H1 (cell line): ENCODE measurements around the gene CORO1C. TPM values are rescaled to one million over a fixed set of nuclear protein-coding genes. Genes with fewer than 3 reads are reported as not detected.

Experiments
- CTCF ChIA-PET: fragments of 300-600 bp; sonication (Branson Sonifier 250); formaldehyde crosslinking; loops from one replicate; lab custom pipeline; 2021; ENCODE audit not compliant: partially characterized antibody; lab: Charles Lee
- POLR2A ChIA-PET: fragments of 300-600 bp; sonication (Branson Sonifier 250); formaldehyde crosslinking; loops from one replicate; lab custom pipeline; 2021; ENCODE audit warnings: inconsistent platforms; ENCODE audit not compliant: partially characterized antibody; lab: Charles Lee
- DNase-seq, 2 experiments: peaks; one replicate each; pipeline versions ENCODE4 v3.0.0 to v3.0.0-alpha.2; 2010 to 2022; ENCODE audit warnings: low spot score in 2 of 2, low read depth in 1 of 2, mixed read lengths in 1 of 2
- FAIRE-seq: peaks from 2 replicates; lab custom pipeline; 2011; peaks lifted over from hg19 to GRCh38; lab: Jason Lieb, UNC
- H2AFZ ChIP-seq: 2 replicates; pipeline ENCODE4 v1.8.1; 2012; ENCODE audit warnings: low read length, inconsistent platforms
- H2AK5ac ChIP-seq: 2 replicates; pipeline ENCODE4 v1.6.1; 2013; ENCODE audit warnings: low read depth, low read length
- H2BK120ac ChIP-seq: replicated peaks from 2 replicates; pipeline ENCODE3; 2013; ENCODE audit warnings: low read depth, low read length, inconsistent platforms
- H2BK12ac ChIP-seq: 2 replicates; pipeline ENCODE4 v1.6.1; 2013; ENCODE audit warnings: low read depth, low read length
- H2BK15ac ChIP-seq: 2 replicates; pipeline ENCODE4 v1.6.1; 2013; ENCODE audit warnings: low read length
- H2BK20ac ChIP-seq: 2 replicates; pipeline ENCODE4 v1.6.1; 2013; ENCODE audit warnings: low read length
- H2BK5ac ChIP-seq: 2 replicates; pipeline ENCODE4 v1.6.1; 2013; ENCODE audit warnings: low read depth, low read length
- H3K14ac ChIP-seq: 2 replicates; pipeline ENCODE4 v1.6.1; 2013; ENCODE audit warnings: inconsistent platforms; ENCODE audit not compliant: insufficient read length
- H3K18ac ChIP-seq: 2 replicates; pipeline ENCODE4 v1.6.1; 2013; ENCODE audit warnings: low read length; ENCODE audit errors: extremely low read depth
- H3K23ac ChIP-seq: 2 replicates; pipeline ENCODE4 v1.6.1; 2013; ENCODE audit warnings: inconsistent platforms; ENCODE audit not compliant: insufficient read length
- H3K23me2 ChIP-seq: 2 replicates; pipeline ENCODE4 v1.6.1; 2013; ENCODE audit warnings: low read depth, low read length
- H3K27ac ChIP-seq: 2 replicates; pipeline ENCODE4 v1.6.1; 2011; ENCODE audit warnings: low read depth, low read length, inconsistent platforms
- H3K27me3 ChIP-seq, 4 experiments: replicated peaks in 1 of 4; 1 replicate in 1 of 4; 2 replicates in 3 of 4; pipeline versions ENCODE4 v1.6.1 to v1.8.1; 2011 to 2013; ENCODE audit warnings: low read length in 3 of 4, mild to moderate bottlenecking in 3 of 4, inconsistent platforms in 2 of 4, mixed read lengths in 2 of 4, moderate library complexity in 1 of 4; ENCODE audit not compliant: control insufficient read depth in 3 of 4, insufficient read depth in 3 of 4; ENCODE audit errors: extremely low read depth in 1 of 4
- H3K36me3 ChIP-seq, 4 experiments: 2 replicates each; pipeline versions ENCODE4 v1.6.1 to v1.8.1; 2011 to 2013; ENCODE audit warnings: mild to moderate bottlenecking in 4 of 4, low read length in 3 of 4, moderate library complexity in 2 of 4, control low read depth in 1 of 4, inconsistent platforms in 1 of 4; ENCODE audit not compliant: insufficient read depth in 4 of 4, control insufficient read depth in 2 of 4
- H3K4ac ChIP-seq: replicated peaks from 2 replicates; pipeline ENCODE3; 2013; ENCODE audit warnings: low read length, low read depth, mixed read lengths, inconsistent platforms; ENCODE audit not compliant: insufficient read length
- H3K4me1 ChIP-seq, 4 experiments: replicated peaks in 1 of 4; 1 replicate in 1 of 4; 2 replicates in 3 of 4; pipeline versions ENCODE4 v1.6.1 to v1.8.1; 2011 to 2013; ENCODE audit warnings: low read length in 3 of 4, inconsistent platforms in 2 of 4, mixed read lengths in 1 of 4; ENCODE audit not compliant: insufficient read depth in 4 of 4, control insufficient read depth in 3 of 4
- H3K4me2 ChIP-seq, 2 experiments: 2 replicates each; pipeline versions ENCODE4 v1.6.1 to v1.8.1; 2011 to 2013; ENCODE audit warnings: low read depth in 2 of 2, low read length in 2 of 2, control low read depth in 1 of 2, inconsistent platforms in 1 of 2, mild to moderate bottlenecking in 1 of 2; ENCODE audit not compliant: insufficient read depth in 1 of 2
- H3K4me3 ChIP-seq, 4 experiments: fragments of 200-600, 300-600 bp in 1 of 4; sonication (generic), shearing (Covaris generic), sonication (Bioruptor Twin) in 1 of 4; 2 replicates each; pipeline versions ENCODE4 v1.5.1 to v1.8.1; 2011 to 2016; ENCODE audit warnings: low read length in 4 of 4, low read depth in 3 of 4, control low read depth in 2 of 4, inconsistent platforms in 2 of 4, mild to moderate bottlenecking in 2 of 4, mixed read lengths in 1 of 4, moderate library complexity in 1 of 4; ENCODE audit not compliant: insufficient read depth in 2 of 4; ENCODE audit errors: extremely low read depth in 1 of 4
- H3K56ac ChIP-seq: replicated peaks from 2 replicates; pipeline ENCODE3; 2013; ENCODE audit warnings: low read depth, mild to moderate bottlenecking, mixed read lengths, low read length, inconsistent platforms; ENCODE audit not compliant: insufficient read length
- H3K79me1 ChIP-seq: 2 replicates; pipeline ENCODE4 v1.6.1; 2013; ENCODE audit warnings: low read depth, low read length, control low read depth
- H3K79me2 ChIP-seq, 2 experiments: 2 replicates each; pipeline versions ENCODE4 v1.6.1 to v1.8.1; 2012 to 2013; ENCODE audit warnings: low read length in 2 of 2, mild to moderate bottlenecking in 2 of 2, inconsistent platforms in 1 of 2; ENCODE audit not compliant: insufficient read depth in 2 of 2, control insufficient read depth in 1 of 2
- H3K9ac ChIP-seq, 4 experiments: replicated peaks in 1 of 4; 1 replicate in 1 of 4; 2 replicates in 3 of 4; pipeline versions ENCODE4 v1.6.1 to v1.8.1; 2011 to 2013; ENCODE audit warnings: low read depth in 3 of 4, low read length in 3 of 4, control low read depth in 2 of 4, mild to moderate bottlenecking in 2 of 4, moderate library complexity in 2 of 4, inconsistent platforms in 1 of 4; ENCODE audit errors: extremely low read depth in 1 of 4
- H3K9me3 ChIP-seq, 2 experiments: 2 replicates each; pipeline versions ENCODE4 v1.6.1 to v1.8.1; 2012 to 2013; ENCODE audit warnings: mild to moderate bottlenecking in 2 of 2, moderate library complexity in 2 of 2, control low read depth in 1 of 2, inconsistent platforms in 1 of 2, low read depth in 1 of 2, low read length in 1 of 2, mixed read lengths in 1 of 2; ENCODE audit not compliant: insufficient read depth in 2 of 2
- H4K20me1 ChIP-seq, 2 experiments: replicated peaks in 1 of 2; 2 replicates each; pipeline versions ENCODE3 to v1.8.1; 2011 to 2013; ENCODE audit warnings: inconsistent platforms in 2 of 2, low read length in 2 of 2, mild to moderate bottlenecking in 1 of 2; ENCODE audit not compliant: insufficient read depth in 2 of 2, control insufficient read depth in 1 of 2
- H4K5ac ChIP-seq: 2 replicates; pipeline ENCODE4 v1.6.1; 2013; ENCODE audit warnings: low read length, low read depth, mixed read lengths, inconsistent platforms; ENCODE audit not compliant: insufficient read length
- H4K8ac ChIP-seq: 2 replicates; pipeline ENCODE4 v1.8.0; 2013; ENCODE audit warnings: mild to moderate bottlenecking, moderate library complexity, low read length, inconsistent platforms; ENCODE audit not compliant: insufficient read depth; ENCODE audit errors: extremely low read depth
- H4K91ac ChIP-seq: replicated peaks from 2 replicates; pipeline ENCODE3; 2013; ENCODE audit warnings: low read length, mixed read lengths, inconsistent platforms; ENCODE audit not compliant: insufficient read length
- CREB1 ChIP-seq: IDR thresholded peaks from 2 replicates; pipeline ENCODE4 v1.6.1; 2012; ENCODE audit warnings: inconsistent platforms
- HDAC2 ChIP-seq, 2 experiments: fragments of 300-600 bp in 1 of 2; sonication (generic) in 1 of 2; IDR thresholded peaks; 2 replicates each; pipeline ENCODE4 v1.6.1; 2011 to 2012; ENCODE audit warnings: low read depth in 2 of 2, low read length in 2 of 2, mild to moderate bottlenecking in 2 of 2, moderate library complexity in 2 of 2, borderline replicate concordance in 1 of 2, inconsistent platforms in 1 of 2
- JUN ChIP-seq: IDR thresholded peaks from 2 replicates; pipeline ENCODE4 v1.6.1; 2011; ENCODE audit warnings: low read depth, mild to moderate bottlenecking, improper control_type of control experiment, low read length
- KDM1A ChIP-seq: fragments of 200-600, 300-600 bp; sonication (generic); IDR thresholded peaks from 2 replicates; pipeline ENCODE4 v1.7.1; 2016; ENCODE audit warnings: mild to moderate bottlenecking, low read length, borderline replicate concordance
- KDM4A ChIP-seq: IDR thresholded peaks from one replicate; pipeline ENCODE4 v1.7.1; 2012; ENCODE audit warnings: low read depth, mild to moderate bottlenecking, moderate library complexity, low read length, inconsistent platforms; ENCODE audit not compliant: severe bottlenecking
- PHF8 ChIP-seq: fragments of 200-600 bp; sonication (generic); conservative IDR thresholded peaks from 2 replicates; pipeline ENCODE4 v1.7.1; 2012; ENCODE audit warnings: low read depth, mild to moderate bottlenecking, inconsistent platforms, low read length, moderate library complexity
- SP1 ChIP-seq: IDR thresholded peaks from 2 replicates; pipeline ENCODE4 v1.6.1; 2011; ENCODE audit warnings: low read depth, low read length
- SRF ChIP-seq: IDR thresholded peaks from 2 replicates; pipeline ENCODE4 v1.6.1; 2011; ENCODE audit warnings: mild to moderate bottlenecking, low read depth, low read length, moderate library complexity
- TEAD4 ChIP-seq: IDR thresholded peaks from 2 replicates; pipeline ENCODE4 v1.6.1; 2012; ENCODE audit warnings: low read depth, low read length, inconsistent platforms, mixed read lengths
- YY1 ChIP-seq: IDR thresholded peaks from 2 replicates; pipeline ENCODE4 v1.6.1; 2011; ENCODE audit warnings: low read depth, mild to moderate bottlenecking, low read length
- WGBS, 2 experiments: shearing (Covaris generic) in 1 of 2; methylation state at CpG; one replicate each; pipeline versions ENCODE4 v1.1.6 to v1.1.7; 2013 to 2015; ENCODE audit warnings: low lambda C conversion rate in 2 of 2, mixed read lengths in 2 of 2, inconsistent platforms in 1 of 2, low coverage in 1 of 2, missing lambda C conversion rate in 1 of 2; ENCODE audit not compliant: insufficient replicate concordance in 2 of 2, insufficient coverage in 1 of 2, insufficient read length in 1 of 2; ENCODE audit errors: extremely low coverage in 1 of 2, missing lambda C conversion rate in 1 of 2; 5-methylcytosine and 5-hydroxymethylcytosine counted together
- polyA plus RNA-seq, 7 experiments: library from polyadenylated mRNA; depleted of rRNA in 3 of 7; stranded (reverse) in 5 of 7; unstranded in 2 of 7; fragments of >200 nt in 5 of 7; fragments of 200-250 nt in 2 of 7; gene quantifications; 1 replicate in 5 of 7; 2 replicates in 1 of 7; 4 replicates in 1 of 7; pipeline versions ENCODE4 v1.2.1 to v1.2.3, GENCODE V29; 2011 to 2013; ENCODE audit warnings: missing spikeins in 2 of 7, mixed read lengths in 2 of 7
- total RNA-seq: library from RNA; stranded (reverse); fragmentation: NEBNext Ultra II Directional; extraction: Animal tissue kit (Norgen Biotek cat#: 25700); gene quantifications from 2 replicates; pipeline ENCODE4 v1.2.1, GENCODE V29; 2021
- TF ChIP-seq, protein P1 (sequence below): IDR thresholded peaks from 2 replicates; pipeline ENCODE4 v1.6.1; 2012; ENCODE audit warnings: inconsistent platforms

CORO1C gene
- total and polyA plus RNA-seq, 2 of the 8 experiments (the other 6 are each of a cell fraction or from before 2014, with no cell fraction given) = 72.7 to 120 TPM

DNA sequence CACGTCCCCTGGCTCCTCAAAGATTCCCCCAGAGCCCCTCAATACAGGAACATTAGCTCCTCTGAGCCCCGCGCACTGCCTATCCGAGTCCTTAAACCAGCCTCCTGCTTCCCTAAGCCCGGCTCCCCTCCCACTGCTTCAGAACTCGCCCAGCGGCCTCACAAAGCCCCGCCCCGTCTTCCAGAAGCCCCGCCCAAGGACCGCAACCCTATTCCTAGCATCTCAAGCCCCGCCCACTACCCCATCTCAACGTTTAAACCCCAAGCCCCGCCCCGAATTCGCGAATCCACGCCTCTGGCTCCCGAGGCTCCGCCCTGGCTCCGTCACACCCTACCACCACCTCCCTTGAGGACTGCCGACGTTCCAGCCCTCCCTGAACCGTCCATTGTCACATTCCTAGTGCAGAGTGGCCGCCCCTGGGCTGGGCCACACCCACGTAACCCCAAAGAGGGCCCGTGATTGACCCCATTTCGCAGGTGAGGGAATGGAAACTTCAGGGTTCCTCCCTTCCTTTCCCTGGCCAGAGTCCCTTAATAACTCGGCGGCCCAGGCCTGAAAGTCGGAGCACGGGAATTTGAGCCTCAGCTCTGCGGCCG lies 646 bp upstream of the CORO1C start:
- H3K4me2 ChIP-seq = peak overlapping the region; percentile 71 to 89
- H4K20me1 ChIP-seq = peaks cover 2 to 8% of the 10 kb centered on the region in 2 experiments
- H3K4ac ChIP-seq = peak overlapping the region; percentile 89
- no peaks in the 10 kb centered on the region for H3K36me3 ChIP-seq
- no peak overlapping the region for H2BK15ac ChIP-seq
- DNase-seq = peak; percentile 98 to 100
- 4% methylated on average over 29 of the region's 34 CpGs; no CpG with 5 or more reads in 1 of the 2 experiments for WGBS, 2 experiments
- H3K18ac ChIP-seq = peak overlapping the region; percentile 93
- H3K9me3 ChIP-seq = no peaks in the 10 kb centered on the region
- POLR2A ChIA-PET = interaction anchor here (0.7 to 1.8 kb wide), 4 partner anchors 10 to 47 kb away, joined by 3 to 5 read pairs (median 3); no protein-coding TSS in a partner anchor
- CTCF ChIA-PET = interaction anchor here (1.1 to 4.3 kb wide), 5 partner anchors 11 to 66 kb away, joined by 3 to 29 read pairs (median 4); no protein-coding TSS in a partner anchor
- peak overlapping the region; percentile 82 for H3K56ac ChIP-seq
- peak overlapping the region; percentile 92 for H2BK120ac ChIP-seq
- H4K5ac ChIP-seq = peak overlapping the region; percentile 88
- peaks cover 5% of the 10 kb centered on the region for H3K23me2 ChIP-seq
- H3K79me2 ChIP-seq = peaks cover 3 to 34% of the 10 kb centered on the region in 2 experiments; a peak in 3 of 4 replicates
- H2AK5ac ChIP-seq = no peak overlapping the region
- no peak overlapping the region for H3K23ac ChIP-seq
- peak overlapping the region; percentile 63 to 92 (median 76) for H3K4me3 ChIP-seq
- FAIRE-seq = no peak
- peak overlapping the region; percentile 18; the same call in 1 of the 2 replicates for H2BK12ac ChIP-seq
- H2BK20ac ChIP-seq = 0 out of 2 replicates have a peak overlapping the region, but pooled peaks have one; percentile 24
- H3K27ac ChIP-seq = peak overlapping the region; percentile 76; the same call in 1 of the 2 replicates
- H2BK5ac ChIP-seq = peak overlapping the region; percentile 73
- H3K4me1 ChIP-seq = peaks cover 0 to 6% (median 3%) of the 10 kb centered on the region in 4 experiments; a peak in 3 of 7 replicates
- no peak overlapping the region for H3K14ac ChIP-seq
- peak overlapping the region; percentile 64; the same call in 1 of the 2 replicates for H2AFZ ChIP-seq
- peak overlapping the region; percentile 75 for H4K91ac ChIP-seq
- peak overlapping the region; percentile 26; the same call in 1 of the 2 replicates for H4K8ac ChIP-seq
- H3K9ac ChIP-seq = peak overlapping the region; percentile 51 to 65 (median 56)
- no peaks in the 10 kb centered on the region for H3K79me1 ChIP-seq
- H3K27me3 ChIP-seq = no peaks in the 10 kb centered on the region
- TF ChIP-seq, protein P1, sequence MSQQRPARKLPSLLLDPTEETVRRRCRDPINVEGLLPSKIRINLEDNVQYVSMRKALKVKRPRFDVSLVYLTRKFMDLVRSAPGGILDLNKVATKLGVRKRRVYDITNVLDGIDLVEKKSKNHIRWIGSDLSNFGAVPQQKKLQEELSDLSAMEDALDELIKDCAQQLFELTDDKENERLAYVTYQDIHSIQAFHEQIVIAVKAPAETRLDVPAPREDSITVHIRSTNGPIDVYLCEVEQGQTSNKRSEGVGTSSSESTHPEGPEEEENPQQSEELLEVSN = no peak
- no peak for TF ChIP-seq JUN
- no peak for TF ChIP-seq HDAC2 (IDR thresholded peaks at IDR 0.05; ENCODE audit: borderline replicate concordance in 1 of 2, low read depth in 2 of 2, low read length in 2 of 2)
- peak; percentile 73 for TF ChIP-seq KDM4A
- TF ChIP-seq SRF = no peak
- peak; percentile 78 for TF ChIP-seq CREB1
- no peak; the same call in 1 of the 2 replicates for TF ChIP-seq PHF8
- peak; percentile 11; the same call in 1 of the 2 replicates for TF ChIP-seq KDM1A
- peak; percentile 23; the same call in 1 of the 2 replicates for TF ChIP-seq SP1
- TF ChIP-seq TEAD4 = peak; percentile 84
- TF ChIP-seq YY1 = peak; percentile 30; the same call in 1 of the 2 replicates
